Activated CD4-positive, alpha-beta memory T cell treated with anti-CD3 and anti-CD28 coated beads for 36 hours (primary cell): Measurements from ENCODE around the gene RBBP4. TPM values are rescaled to one million over a fixed set of nuclear protein-coding genes. Genes with fewer than 3 reads are reported as not detected.
"Not testable (repeated sequence)": the region's sequence is repeated elsewhere in the genome, so short reads cannot be mapped to it uniquely, and the experiment has no call there.

ENCODE experiments used
- CTCF ChIA-PET: fragments of 350-600 bp; sonication (Branson Sonifier 250); formaldehyde crosslinking; loops from one replicate; lab custom pipeline; 2021; ENCODE audit warnings: antibody characterized with exemption, inconsistent platforms; lab: Charles Lee
- POLR2A ChIA-PET: fragments of 350-600 bp; sonication (Branson Sonifier 250); formaldehyde crosslinking; loops from one replicate; lab custom pipeline; 2021; ENCODE audit warnings: antibody characterized with exemption; lab: Charles Lee
- DNase-seq: peaks from one replicate; pipeline ENCODE4 v3.0.0-alpha.2; 2020
- H3K27ac Mint-ChIP-seq: one replicate; pipeline ENCODE4 v1.8.0; 2021; ENCODE audit warnings: mixed read lengths
- H3K27me3 Mint-ChIP-seq: one replicate; pipeline ENCODE4 v1.8.0; 2021; ENCODE audit warnings: mixed read lengths
- H3K36me3 Mint-ChIP-seq: one replicate; pipeline ENCODE4 v1.8.0; 2021; ENCODE audit warnings: mixed read lengths
- H3K4me1 Mint-ChIP-seq: one replicate; pipeline ENCODE4 v1.8.0; 2021; ENCODE audit warnings: low read depth, mixed read lengths
- H3K4me3 Mint-ChIP-seq: one replicate; pipeline ENCODE4 v1.8.0; 2021; ENCODE audit warnings: mild to moderate bottlenecking, mixed read lengths
- H3K9me3 Mint-ChIP-seq: one replicate; pipeline ENCODE4 v1.8.0; 2021; ENCODE audit warnings: mixed read lengths
- intact Hi-C: fragments of 100-400 bp; cut with micrococcal nuclease; formaldehyde crosslinking; loops from one replicate; pipeline ENCODE4 v1.15.1; 2023
- total RNA-seq, 2 experiments: library from RNA; stranded (reverse); gene quantifications; one replicate each; pipeline ENCODE4 v1.2.3, GENCODE V29; 2021

RBBP4 gene
- total RNA-seq, 2 experiments from 2014 or later: 325 to 334 TPM

GRCh38 chr1:32679993-32680392, 29.0 kb downstream of the RBBP4 start:
- H3K27me3 Mint-ChIP-seq, H3K4me3 Mint-ChIP-seq, H3K9me3 Mint-ChIP-seq, POLR2A ChIA-PET, DNase-seq, H3K27ac Mint-ChIP-seq: not testable (repeated sequence)
- Mint-ChIP-seq H3K4me1 (peaks cover 14% of the 10 kb centered on the region), H3K36me3 (peaks cover 46% of the 10 kb centered on the region)
- CTCF ChIA-PET: interaction anchor here (1.0 kb wide), 1 partner anchor 32 kb away, joined by 3 read pairs; no protein-coding TSS in a partner anchor
- intact Hi-C loops: loop anchor here (5.0 kb wide), 1 partner anchor 58 kb away; no protein-coding TSS in a partner anchor

GRCh38 chr1:32680642-32681041, 29.6 kb downstream of the RBBP4 start:
- no peak overlapping the region for H3K27ac Mint-ChIP-seq
- POLR2A ChIA-PET: no interaction called here
- H3K4me3 Mint-ChIP-seq: no peak overlapping the region
- CTCF ChIA-PET: no interaction called here
- H3K36me3 Mint-ChIP-seq: peaks cover 47% of the 10 kb centered on the region
- no peaks in the 10 kb centered on the region for H3K9me3 Mint-ChIP-seq
- H3K27me3 Mint-ChIP-seq: no peaks in the 10 kb centered on the region
- no peak for DNase-seq
- H3K4me1 Mint-ChIP-seq: peaks cover 14% of the 10 kb centered on the region
- intact Hi-C loops: loop anchor here (5.0 kb wide), 1 partner anchor 58 kb away; no protein-coding TSS in a partner anchor

DNA sequence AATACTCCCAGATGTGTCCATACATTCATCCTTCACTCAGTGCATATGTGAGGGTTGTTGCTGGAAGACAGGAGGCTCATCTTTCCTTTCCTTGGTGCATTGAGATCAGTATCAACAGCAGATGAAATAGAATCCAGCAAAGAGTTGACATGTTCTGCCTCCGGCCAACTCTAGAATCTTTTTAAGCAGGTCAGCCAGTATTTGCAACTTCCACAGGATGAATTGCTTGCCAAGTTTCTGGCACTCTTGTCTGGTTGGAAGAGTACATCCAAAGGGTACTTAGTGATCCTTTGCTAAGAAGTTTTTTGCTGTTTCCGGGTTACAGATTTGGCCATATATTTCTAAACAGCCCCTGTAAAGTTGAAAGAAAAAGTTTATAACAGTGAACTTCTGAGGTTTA, 30.5 kb downstream of the RBBP4 start:
- no peak for DNase-seq
- H3K4me3 Mint-ChIP-seq: no peak overlapping the region
- no peaks in the 10 kb centered on the region for H3K27me3 Mint-ChIP-seq
- H3K9me3 Mint-ChIP-seq: no peaks in the 10 kb centered on the region
- H3K4me1 Mint-ChIP-seq: peaks cover 14% of the 10 kb centered on the region
- H3K36me3 Mint-ChIP-seq: peaks cover 51% of the 10 kb centered on the region
- ChIA-PET CTCF (no interaction called here), POLR2A (no interaction called here)
- no peak overlapping the region for H3K27ac Mint-ChIP-seq
- intact Hi-C loops: loop anchor here (5.0 kb wide), 1 partner anchor 59 kb away; no protein-coding TSS in a partner anchor

GRCh38 chr1:32681999-32682398, 31.0 kb downstream of the RBBP4 start:
- POLR2A ChIA-PET: no interaction called here
- Mint-ChIP-seq H3K27ac (no peak overlapping the region), H3K9me3 (no peaks in the 10 kb centered on the region), H3K27me3 (no peaks in the 10 kb centered on the region), H3K36me3 (peaks cover 51% of the 10 kb centered on the region), H3K4me3 (no peak overlapping the region), H3K4me1 (peaks cover 14% of the 10 kb centered on the region)
- no peak for DNase-seq
- intact Hi-C loops: loop anchor here (5.0 kb wide), 1 partner anchor 60 kb away; no protein-coding TSS in a partner anchor
- CTCF ChIA-PET: no interaction called here

DNA sequence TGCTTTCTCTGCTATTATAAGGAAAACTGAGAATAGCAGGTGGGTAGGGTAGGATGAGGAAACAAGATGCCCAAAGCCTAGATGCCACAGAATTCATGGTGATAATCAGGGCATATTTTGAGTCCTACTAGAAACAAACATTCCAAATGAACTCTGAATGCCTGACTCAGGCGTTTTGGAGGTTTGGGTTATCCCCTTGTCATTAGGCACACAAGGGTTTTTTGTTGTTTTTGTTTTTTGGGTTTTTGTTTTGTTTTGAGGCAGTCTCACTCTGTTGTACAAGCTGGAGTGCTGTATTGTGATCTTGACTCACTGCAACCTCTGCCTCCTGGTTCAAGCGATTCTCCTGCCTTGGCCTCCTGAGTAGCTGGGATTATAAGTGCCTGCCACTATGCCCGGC, 32.4 kb downstream of the RBBP4 start:
- ChIA-PET CTCF (no interaction called here), POLR2A (no interaction called here)
- H3K27me3 Mint-ChIP-seq: no peaks in the 10 kb centered on the region
- peaks cover 14% of the 10 kb centered on the region for H3K4me1 Mint-ChIP-seq
- no peak overlapping the region for H3K4me3 Mint-ChIP-seq
- no peaks in the 10 kb centered on the region for H3K9me3 Mint-ChIP-seq
- DNase-seq: no peak
- peak overlapping the region; percentile 61 for H3K27ac Mint-ChIP-seq
- intact Hi-C loops: loop anchor here (5.0 kb wide), 1 partner anchor 61 kb away; no protein-coding TSS in a partner anchor
- peaks cover 40% of the 10 kb centered on the region for H3K36me3 Mint-ChIP-seq

- ChIA-PET CTCF (no interaction called here), POLR2A (no interaction called here)
- H3K4me1 Mint-ChIP-seq: peaks cover 14% of the 10 kb centered on the region
- intact Hi-C loops: loop anchor here (5.0 kb wide), 1 partner anchor 62 kb away; no protein-coding TSS in a partner anchor
- peaks cover 39% of the 10 kb centered on the region for H3K36me3 Mint-ChIP-seq
- no peak overlapping the region for H3K4me3 Mint-ChIP-seq
- H3K27ac Mint-ChIP-seq: peak overlapping the region; percentile 61
- H3K9me3 Mint-ChIP-seq: no peaks in the 10 kb centered on the region
- H3K27me3 Mint-ChIP-seq: no peaks in the 10 kb centered on the region
- DNase-seq: no peak
Measured at GRCh38 chr1:32684167-32684811, 33.3 kb downstream of the RBBP4 start.

DNA sequence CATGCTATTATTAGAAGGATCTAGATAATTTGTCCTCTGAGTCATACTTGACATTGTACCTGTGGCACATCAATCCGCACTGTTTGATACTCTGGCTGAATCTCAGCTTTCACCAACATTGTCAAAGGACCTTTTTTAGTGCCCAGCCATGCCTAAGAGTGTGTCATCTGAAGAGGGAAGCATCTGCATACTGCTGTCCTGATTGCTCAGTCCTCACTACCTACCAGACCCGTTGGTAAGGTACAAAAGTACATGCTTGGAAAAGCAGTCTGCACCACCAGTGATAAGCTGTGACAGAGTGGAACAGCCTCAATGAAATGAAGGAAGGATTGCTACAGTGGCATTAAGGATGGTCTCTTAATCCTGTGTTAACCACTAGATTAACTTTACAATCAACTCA, 34.5 kb downstream of the RBBP4 start:
- Mint-ChIP-seq H3K4me1 (peaks cover 12% of the 10 kb centered on the region), H3K27ac (no peak overlapping the region), H3K9me3 (no peaks in the 10 kb centered on the region), H3K4me3 (no peak overlapping the region), H3K27me3 (no peaks in the 10 kb centered on the region), H3K36me3 (peaks cover 29% of the 10 kb centered on the region)
- intact Hi-C loops: no loop called here
- no peak for DNase-seq
- CTCF ChIA-PET: interaction anchor here (1.2 to 1.6 kb wide), 2 partner anchors 27 to 165 kb away, joined by 3 to 5 read pairs; no protein-coding TSS in a partner anchor
- POLR2A ChIA-PET: no interaction called here

GRCh38 chr1:32686387-32686786, 35.4 kb downstream of the RBBP4 start:
- Mint-ChIP-seq H3K4me1 (peaks cover 12% of the 10 kb centered on the region), H3K9me3 (no peaks in the 10 kb centered on the region), H3K36me3 (peaks cover 20% of the 10 kb centered on the region), H3K27ac (peak overlapping the region; percentile 38), H3K27me3 (no peaks in the 10 kb centered on the region), H3K4me3 (no peak overlapping the region)
- no peak for DNase-seq
- ChIA-PET POLR2A (no interaction called here), CTCF (interaction anchor here (1.6 kb wide), 1 partner anchor 26 kb away, joined by 5 read pairs; no protein-coding TSS in a partner anchor)
- intact Hi-C loops: no loop called here

- Mint-ChIP-seq H3K36me3 (no peaks in the 10 kb centered on the region), H3K4me1 (peaks cover 2% of the 10 kb centered on the region), H3K27ac (no peak overlapping the region), H3K9me3 (no peaks in the 10 kb centered on the region), H3K27me3 (no peaks in the 10 kb centered on the region), H3K4me3 (no peak overlapping the region)
- ChIA-PET POLR2A (no interaction called here), CTCF (interaction anchor here (0.8 kb wide), 1 partner anchor 19 kb away, joined by 3 read pairs; no protein-coding TSS in a partner anchor)
- intact Hi-C loops: no loop called here
- no peak for DNase-seq
Measured at GRCh38 chr1:32693455-32694174, 42.6 kb downstream of the RBBP4 start.

DNA sequence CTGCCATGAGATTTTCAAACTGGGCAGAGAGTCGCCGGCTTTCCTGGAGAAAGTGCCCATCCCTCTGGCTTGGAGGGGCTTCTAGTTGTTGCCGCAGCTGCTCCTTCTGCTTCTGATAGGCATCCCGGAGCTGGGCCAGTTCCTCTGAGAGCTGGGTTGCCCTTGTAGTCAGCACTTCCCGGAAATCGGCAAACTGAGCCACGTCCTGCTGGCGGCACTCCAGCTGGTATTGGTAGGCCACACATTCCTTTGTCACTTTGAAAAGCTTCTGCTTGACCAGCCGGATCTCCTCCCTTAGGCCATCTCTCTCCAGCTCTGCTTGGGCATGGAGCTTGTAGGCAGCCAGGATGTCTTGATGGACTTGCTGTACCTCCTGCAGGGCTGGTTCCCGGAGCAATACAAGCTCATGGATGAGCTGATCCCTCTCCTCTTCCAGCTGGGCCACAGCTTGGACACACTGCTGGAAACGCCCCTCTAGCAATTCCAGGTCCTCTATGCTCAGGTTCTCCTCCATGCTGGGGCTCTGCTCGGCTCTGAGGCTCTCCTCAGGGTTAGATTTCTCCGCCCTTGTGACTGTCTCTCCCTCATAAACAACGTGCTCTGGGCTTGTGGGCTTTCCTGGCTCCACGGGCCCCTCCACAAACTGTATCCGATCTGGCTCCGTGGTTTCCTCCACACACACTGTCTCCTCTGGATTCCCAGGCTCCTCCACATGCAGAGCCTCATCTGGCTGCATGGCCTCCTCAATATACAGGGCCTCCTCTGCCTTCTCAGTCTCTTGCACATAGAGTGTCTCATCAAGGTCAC, 44.3 kb downstream of the RBBP4 start:
- CTCF ChIA-PET: interaction anchor here (0.6 to 1.4 kb wide), 3 partner anchors 17 to 817 kb away, joined by 3 to 5 read pairs (median 4); no protein-coding TSS in a partner anchor
- POLR2A ChIA-PET: no interaction called here
- intact Hi-C loops: no loop called here
- Mint-ChIP-seq H3K4me3 (no peak overlapping the region), H3K27ac (no peak overlapping the region), H3K9me3 (no peaks in the 10 kb centered on the region), H3K27me3 (no peaks in the 10 kb centered on the region), H3K36me3 (no peaks in the 10 kb centered on the region), H3K4me1 (peaks cover 2% of the 10 kb centered on the region)
- no peak for DNase-seq

- DNase-seq: no peak
- Mint-ChIP-seq H3K4me1 (peaks cover 2% of the 10 kb centered on the region), H3K36me3 (no peaks in the 10 kb centered on the region), H3K9me3 (no peaks in the 10 kb centered on the region), H3K27me3 (no peaks in the 10 kb centered on the region), H3K27ac (no peak overlapping the region), H3K4me3 (no peak overlapping the region)
- intact Hi-C loops: no loop called here
- ChIA-PET POLR2A (no interaction called here), CTCF (interaction anchor here (0.6 to 1.4 kb wide), 2 partner anchors 16 to 818 kb away, joined by 3 to 5 read pairs; no protein-coding TSS in a partner anchor)
Measured at GRCh38 chr1:32696041-32696440, 45.0 kb downstream of the RBBP4 start.
